A172 (cell line): ENCODE data around the gene SCAPER. TPM values are rescaled to one million over a fixed set of nuclear protein-coding genes. Genes with fewer than 3 reads are reported as not detected.
A peak's percentile ranks its signal among the peaks of the same experiment; 100 is the strongest.
"Not testable (repeated sequence)": the region's sequence is repeated elsewhere in the genome, so short reads cannot be mapped to it uniquely, and the experiment has no call there.

Experiments used
- DNase-seq: peaks from one replicate; pipeline ENCODE4 v3.0.0-alpha.2; 2015; ENCODE audit warnings: low spot score
- total RNA-seq: library from RNA; depleted of rRNA; stranded (reverse); fragments of >200 nt; shearing (Covaris generic); gene quantifications from 2 replicates; pipeline ENCODE4 v1.2.3, GENCODE V29; 2014; rRNA removed

SCAPER gene
- total RNA-seq, 1 experiment from 2014 or later = 22.7 TPM

DNA sequence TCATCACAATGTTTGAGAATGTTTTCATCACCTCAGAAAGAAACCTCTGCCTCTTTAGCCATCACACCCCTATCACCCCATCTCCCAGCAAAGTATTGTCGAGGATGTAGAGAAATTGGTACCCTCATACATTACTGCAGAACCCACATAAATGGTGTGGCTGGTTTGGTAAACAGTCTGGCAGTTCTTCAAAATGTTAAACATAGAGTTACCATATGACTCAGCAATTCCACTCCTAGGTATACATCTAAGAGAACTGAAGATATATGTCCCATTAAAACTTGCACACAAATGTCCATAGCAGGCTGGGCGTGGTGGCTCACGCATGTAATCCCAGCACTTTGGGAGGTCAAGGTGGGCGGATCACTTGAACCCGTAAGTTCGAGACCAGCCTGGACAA lies 585.1 kb downstream of the SCAPER start:
- no peak for DNase-seq

DNA sequence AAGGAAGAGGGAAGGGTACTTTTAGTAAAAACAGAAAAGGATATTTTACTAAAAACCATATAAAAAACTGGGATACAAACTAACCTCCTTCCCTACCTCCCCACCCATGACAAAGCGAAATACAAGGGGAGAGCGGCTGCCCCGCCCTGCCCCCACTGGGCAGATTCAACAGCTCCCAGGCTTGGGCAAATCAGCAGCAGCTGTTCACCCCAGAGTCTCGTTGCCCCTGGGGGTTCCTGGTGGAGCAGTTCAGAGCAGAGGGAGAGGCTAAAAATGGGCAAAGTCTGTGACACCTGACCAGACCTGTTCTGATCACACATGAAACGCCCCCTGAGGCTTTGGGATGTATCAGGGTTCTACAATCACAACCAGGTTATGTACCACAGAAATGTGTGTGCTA lies 591.4 kb downstream of the SCAPER start:
- no peak for DNase-seq

GRCh38 chr15:76313175-76313567 lies 592.0 kb downstream of the SCAPER start:
- DNase-seq = not testable (repeated sequence)

GRCh38 chr15:76312540-76313174 lies 592.5 kb downstream of the SCAPER start:
- peak; percentile 52 for DNase-seq

- peak; percentile 91 for DNase-seq
Observed at GRCh38 chr15:76311100-76311953, 593.8 kb downstream of the SCAPER start, which contains the start of gene ETFA. Gene ETFA, minus strand, starts transcription at chr15:76311469. Its CDS starts 81 bp downstream, at chr15:76311388.

- DNase-seq = no peak
Observed at GRCh38 chr15:76310475-76311099, 594.6 kb downstream of the SCAPER start.

- no peak for DNase-seq
Observed at GRCh38 chr15:76309601-76310330, 595.4 kb downstream of the SCAPER start.

- DNase-seq = no peak
Observed at GRCh38 chr15:76303909-76304308, 601.2 kb downstream of the SCAPER start.

- no peak for DNase-seq
Observed at GRCh38 chr15:76299786-76300185, 605.4 kb downstream of the SCAPER start.

DNA sequence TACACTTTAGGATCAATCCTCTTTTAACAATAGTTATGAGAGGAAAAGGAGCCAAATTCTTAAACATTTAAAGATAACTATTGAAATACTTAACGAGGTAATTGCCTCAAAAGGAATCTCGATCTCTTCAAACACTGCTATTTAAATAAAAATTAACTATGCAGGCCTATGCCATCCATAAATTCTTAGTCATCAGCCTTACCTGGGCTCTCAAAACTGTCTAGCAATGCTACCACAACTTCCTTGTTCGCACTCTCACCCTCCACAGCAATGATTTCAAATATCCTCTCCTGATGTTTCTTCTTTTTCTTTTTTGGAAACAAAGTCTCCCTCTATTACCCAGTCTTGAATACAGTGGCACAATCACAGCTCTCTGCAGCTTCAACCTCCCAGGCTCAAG lies 606.2 kb downstream of the SCAPER start:
- DNase-seq = no peak

DNA sequence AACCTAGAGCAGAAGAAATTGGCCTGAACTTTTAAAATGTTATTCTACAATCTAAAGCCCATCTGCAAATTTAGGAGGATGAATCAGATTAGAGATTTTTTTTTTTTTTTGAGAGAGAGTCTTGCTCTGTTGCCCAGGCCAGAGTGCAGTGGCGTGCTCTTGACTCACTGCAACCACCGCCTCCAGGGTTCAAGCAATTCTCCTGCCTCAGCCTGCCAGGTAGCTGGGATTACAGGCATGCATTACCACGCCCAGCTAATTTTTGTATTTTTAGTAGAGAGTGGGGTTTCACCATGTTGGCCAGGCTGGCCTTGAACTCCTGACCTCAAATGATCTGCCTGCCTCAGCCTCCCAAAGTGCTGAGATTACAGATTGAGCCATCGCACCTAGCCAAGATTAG lies 607.2 kb downstream of the SCAPER start:
- DNase-seq = not testable (repeated sequence)

Other genes with a start within 250 kb of the SCAPER start
- 167 and 217 TPM in 2 replicates for gene RCN2, start 26.4 kb upstream of the SCAPER start, total RNA-seq
- 0.33 and 1.0 TPM in 2 replicates for gene PSTPIP1, start 89.8 kb upstream of the SCAPER start, total RNA-seq
- gene TSPAN3, start 165.8 kb upstream of the SCAPER start, total RNA-seq = 396 and 439 TPM in 2 replicates